Activated T-helper 1 cell treated with Interleukin-2 at 50 U/mL for 16 hours (primary cell): ENCODE data around the gene VWA3B.
"Not testable (repeated sequence)": the region's sequence is repeated elsewhere in the genome, so short reads cannot be mapped to it uniquely, and the experiment has no call there.

Source experiments
- DNase-seq: peaks from one replicate; pipeline ENCODE4 v3.0.0-alpha.2; 2020; ENCODE audit warnings: low read depth

Gene VWA3B

DNA sequence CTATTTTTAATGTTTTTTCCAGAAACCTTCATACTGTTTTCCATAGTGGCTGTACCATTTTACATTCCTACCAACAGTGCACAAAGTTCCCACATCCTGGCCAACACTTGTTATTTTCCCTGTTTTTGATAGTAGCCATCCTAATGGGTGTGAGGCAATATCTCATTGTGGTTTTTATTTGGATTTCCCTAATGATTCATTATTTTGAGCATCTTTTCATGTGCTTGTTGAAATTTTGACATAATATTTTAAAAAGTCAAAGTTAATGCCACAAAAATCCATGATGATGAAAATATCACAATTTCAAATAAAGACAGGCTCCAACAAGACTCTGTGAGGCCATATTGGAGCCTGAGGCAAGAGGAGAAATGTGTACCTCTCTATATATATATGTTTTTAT, 50.2 kb downstream of the VWA3B start:
- no peak for DNase-seq

DNA sequence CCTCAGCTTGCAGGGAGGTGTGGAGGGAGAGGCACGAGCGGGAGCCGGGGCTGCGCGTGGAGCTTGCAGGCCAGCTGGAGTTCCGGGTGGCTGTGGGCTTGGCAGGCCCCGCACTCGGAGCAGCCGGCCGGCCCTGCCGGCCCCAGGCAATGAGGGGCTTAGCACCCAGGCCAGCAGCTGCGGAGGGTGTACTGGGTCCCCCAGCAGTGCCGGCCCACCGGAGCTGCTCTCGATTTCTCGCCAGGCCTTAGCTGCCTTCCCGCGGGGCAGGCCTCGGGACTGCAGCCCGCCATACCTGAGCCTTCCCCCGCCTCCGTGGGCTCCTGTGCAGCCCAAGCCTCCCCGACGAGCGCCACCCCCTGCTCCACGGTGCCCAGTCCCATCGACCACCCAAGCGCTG, 52.0 kb downstream of the VWA3B start:
- not testable (repeated sequence) for DNase-seq

DNA sequence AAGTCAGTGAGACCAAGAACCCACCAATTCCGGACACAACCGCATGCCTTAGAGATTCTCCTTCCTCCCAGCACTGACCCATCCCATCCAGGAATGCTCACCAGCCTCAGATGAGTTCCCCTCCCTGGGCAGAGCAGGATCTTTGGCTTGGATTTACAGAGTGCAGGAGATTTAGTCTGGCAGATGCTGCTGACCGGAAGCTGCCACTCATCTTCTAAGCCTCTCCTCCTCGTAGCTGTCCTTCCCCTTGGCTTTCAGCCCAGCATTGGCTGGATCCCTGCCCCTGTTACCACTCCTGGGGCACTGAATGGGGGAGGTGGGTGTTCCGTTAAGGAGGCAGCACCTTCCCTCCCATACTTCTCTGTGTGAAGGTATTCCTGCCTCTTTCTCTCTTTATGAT, 53.2 kb downstream of the VWA3B start:
- no peak for DNase-seq

DNA sequence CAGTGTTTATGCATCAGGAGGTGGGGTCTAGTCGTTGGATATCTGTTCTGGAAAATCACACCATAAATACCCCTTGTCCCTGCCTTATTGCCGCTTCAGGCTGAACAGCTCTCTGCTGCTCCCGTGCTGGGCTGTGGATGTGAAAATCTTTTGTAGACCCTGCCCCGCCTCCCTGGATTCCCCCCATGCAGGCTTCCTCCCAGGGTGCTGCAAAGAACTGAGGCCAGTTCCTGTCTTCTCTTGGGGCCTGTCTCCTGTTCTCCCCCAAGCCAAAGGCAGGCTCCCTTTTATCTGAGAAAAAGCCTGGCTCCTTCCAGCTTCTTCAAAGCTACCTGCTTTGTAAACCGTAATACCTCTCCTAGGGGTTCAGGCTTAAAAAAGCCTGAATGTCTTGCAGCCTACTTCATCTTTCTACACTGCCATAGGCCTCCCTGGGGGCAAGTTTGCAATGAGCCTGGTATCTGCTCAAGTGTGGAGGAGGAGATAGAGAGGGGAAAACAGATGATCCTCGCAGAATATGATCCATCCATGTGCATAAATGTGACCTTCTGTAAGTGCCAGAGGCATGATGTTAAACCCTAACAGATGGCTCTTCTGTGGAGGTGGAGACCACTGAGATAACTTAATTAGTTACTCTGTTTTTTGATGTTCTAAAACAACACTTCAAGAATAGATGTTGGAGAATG, 55.3 kb downstream of the VWA3B start:
- DNase-seq = no peak

DNA sequence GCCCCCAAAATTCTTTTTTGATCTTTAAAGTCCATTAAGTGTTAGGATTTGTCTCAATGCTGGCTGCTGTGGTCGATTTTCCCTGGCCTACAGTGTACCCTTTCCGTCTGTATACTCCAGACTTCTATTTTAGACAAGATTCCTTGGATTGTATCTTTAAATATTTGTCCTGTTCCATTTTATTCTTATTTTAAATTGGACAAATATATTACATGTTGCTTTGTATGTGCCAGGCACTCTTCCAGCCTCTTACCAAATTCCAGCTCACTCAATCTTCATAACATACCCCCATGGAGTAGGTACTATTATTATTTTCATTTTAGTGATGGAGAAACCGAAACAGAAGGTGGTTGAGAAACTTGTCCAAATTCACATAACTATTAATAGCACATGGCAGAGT, 58.1 kb downstream of the VWA3B start:
- DNase-seq = no peak

DNA sequence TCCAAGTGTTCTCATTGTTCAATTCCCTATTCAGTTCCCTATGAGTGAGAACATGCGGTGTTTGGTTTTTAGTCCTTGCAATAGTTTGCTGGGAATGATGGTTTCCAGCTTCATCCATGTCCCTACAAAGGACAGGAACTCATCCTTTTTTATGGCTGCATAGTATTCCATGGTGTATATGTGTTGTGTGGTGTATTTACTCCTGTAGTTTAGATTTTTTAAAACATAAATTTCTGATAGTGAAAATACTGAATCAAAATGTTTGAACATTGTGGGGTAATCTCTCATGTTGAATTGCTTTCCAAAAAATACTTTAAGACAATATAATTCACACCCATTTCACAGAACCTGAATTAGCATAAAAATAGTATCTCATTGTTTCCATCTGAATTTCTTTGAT, 60.9 kb downstream of the VWA3B start:
- DNase-seq = not testable (repeated sequence)

DNA sequence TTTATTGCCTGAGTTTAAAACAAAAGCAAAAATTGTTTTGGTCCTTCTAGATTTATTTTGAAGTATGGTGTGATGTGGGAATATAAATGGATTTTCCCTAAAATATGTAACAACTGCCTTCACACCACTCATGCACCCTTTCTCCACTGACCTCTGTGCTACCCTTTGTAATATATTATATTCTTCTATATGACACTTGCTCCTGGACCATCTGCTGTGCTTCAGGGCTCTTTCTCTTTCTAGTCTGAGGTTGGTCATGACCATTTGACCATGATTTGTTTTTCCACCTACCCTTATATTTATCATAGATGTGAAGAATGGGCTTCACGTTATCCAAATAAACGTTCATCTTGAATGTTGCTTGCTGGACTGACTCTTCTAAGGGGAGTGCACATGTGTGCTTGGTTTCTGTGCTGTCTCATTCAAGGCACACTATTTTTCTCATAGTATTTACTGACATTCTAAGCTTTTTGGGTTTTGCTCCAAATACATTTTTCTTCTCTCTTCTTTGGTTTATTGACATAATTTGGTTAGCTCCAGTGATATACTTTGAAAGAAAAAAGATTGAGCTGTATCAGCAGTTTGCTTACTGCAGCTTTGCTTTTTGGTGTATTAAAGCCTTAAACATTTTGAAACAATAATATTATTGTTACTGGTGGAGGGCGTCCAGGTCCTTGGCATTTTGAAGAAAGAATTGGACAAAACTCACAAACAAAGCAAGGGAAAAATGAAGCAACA, 61.8 kb downstream of the VWA3B start:
- no peak for DNase-seq

DNA sequence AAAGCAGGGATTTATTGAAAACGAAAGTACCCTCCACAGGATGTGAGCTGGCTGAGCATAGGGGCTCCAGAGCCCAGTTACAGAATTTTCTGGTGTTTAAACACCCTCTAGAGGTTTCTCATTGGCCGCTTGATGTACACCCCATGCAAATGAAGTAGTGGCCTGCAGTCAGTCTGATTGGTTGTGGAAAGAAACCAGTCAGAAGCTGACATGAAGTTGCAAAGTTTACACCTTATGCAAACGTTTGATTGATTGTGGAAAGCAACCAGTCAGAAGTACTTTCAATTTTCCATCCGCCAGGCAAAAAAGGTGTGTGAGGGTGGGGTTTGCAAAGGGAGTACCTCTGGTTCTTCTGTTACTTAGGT, 62.3 kb downstream of the VWA3B start:
- no peak for DNase-seq

DNA sequence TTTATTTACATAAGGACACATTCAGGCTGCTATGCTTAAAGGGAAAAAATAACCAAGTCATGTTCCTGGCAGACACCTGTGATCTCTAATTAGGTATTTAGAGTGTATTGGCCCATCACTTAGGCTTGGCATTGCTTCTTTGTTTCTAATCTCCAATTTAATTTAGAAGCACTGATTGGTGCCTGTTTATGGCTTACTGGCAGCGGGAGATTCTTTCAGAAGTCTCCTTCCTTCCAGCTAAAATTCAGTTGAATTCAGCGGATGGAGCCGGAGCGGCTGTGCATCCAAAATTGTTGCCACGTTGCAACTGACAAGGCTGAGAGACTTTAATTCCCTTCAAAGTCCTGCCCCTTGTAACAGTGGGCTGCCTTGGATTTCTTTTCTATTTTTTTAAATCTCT, 66.5 kb downstream of the VWA3B start:
- no peak for DNase-seq

DNA sequence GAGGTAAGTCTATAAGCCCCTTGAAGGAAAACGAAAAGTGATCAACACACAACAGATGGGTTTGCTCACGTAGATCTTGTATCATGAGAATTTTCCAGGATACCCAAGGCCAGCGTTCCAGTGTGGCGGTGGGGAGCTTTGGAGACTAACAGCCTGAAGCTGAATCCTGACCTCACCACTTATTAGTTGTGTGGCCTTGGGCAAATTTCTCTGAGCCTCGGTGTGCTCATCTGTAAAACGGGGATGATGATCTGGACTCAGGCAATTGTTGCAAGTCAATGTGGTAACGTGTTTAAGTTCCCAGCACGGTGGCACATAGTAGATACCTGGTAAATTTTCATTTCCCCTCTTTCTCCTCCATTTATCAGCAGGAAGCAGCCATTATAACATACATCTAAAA, 68.3 kb downstream of the VWA3B start:
- no peak for DNase-seq

DNA sequence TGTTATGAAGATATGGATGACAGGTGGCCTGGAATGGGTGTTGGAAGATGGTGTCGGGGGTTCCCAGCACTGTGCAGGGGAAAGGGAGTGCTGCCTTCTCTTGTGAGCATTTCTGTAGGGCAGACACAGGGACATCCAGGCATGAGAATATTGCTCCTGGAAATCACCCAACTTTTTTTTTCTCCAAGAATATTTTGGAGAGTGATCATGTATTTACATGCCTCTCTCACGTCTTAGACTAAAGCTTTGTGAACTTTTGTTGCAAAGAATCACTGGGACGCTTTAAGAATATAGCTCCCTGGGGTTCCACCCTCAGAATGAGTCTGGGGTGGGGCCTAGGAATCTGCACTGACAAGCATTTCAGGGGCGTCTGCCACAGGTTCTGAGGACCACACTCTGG, 68.7 kb downstream of the VWA3B start:
- no peak for DNase-seq

DNA sequence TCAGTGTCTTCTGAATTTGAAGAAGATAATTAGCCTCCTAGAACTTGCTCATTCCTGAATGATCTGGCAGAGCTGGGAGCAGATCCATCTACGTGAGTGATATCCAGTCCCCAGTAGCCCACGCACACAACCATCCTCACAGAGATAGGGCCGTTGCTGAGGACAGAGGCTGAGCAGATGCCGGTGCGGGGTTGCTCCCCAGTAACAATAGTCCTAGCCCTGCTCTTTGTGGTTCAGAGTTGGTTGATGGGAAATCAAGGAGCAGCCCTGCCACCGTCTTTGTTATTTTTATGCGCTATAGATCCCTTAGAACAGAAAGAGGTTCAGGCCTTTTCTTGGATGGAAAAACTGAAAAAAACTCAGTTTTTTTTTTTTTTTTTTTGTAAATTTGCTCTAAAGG, 69.3 kb downstream of the VWA3B start:
- no peak for DNase-seq

DNA sequence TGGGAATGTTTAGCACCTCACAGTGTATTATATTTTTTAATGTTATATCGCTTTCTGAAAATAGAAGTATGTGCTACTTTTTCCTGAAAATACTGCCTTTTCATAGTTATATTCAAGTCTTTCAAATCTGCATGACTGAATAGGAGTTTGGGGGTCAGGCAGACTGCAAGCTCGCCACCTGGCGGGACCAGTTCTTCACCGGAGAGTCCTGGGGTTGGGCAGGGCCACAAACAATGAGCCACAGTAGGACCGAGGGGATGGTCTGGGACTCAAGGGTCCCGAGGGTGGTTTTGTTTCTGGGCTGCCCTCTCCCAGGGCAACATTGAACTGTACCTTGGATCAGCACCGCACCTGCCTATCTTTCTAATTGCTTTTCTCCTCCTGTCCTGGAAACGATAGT, 70.6 kb downstream of the VWA3B start:
- no peak for DNase-seq

DNA sequence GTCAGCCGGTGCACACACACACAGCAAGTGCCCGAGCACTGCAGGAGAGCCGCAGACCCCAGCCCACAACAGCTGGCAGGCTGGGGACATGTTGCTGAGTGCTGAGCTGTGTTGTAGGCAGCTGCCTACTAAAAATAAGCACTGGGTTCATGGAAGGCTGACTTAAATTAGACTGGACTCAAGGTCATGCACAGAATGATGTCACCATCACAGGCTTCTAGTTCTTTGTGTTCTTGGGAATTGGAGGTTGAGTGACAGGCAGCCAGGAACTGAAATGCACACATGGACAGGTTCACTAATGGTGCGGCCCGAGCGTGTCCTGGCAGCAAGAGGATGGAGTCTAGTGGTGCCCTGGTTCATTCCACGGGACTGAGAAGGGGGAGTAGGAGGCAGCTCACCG, 71.3 kb downstream of the VWA3B start:
- DNase-seq = no peak

DNA sequence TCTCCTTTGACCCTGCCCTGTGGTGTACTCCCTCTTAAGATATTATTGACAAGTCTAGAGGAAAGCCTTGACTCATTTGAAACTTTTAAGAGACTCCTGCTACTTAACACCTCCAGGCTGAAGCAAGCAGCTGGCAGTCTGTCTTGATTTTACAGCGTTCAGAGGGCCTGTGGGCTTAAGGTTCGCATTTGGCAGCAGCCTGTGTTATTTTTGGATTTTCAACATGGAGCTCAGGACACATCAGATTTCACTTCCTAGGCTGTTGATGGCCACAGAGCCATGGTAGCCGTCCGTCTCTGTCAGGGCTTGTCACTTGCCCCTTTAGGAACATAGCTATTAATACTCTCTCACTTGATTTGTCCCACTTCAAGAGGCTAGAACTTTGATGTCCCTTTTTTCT, 73.6 kb downstream of the VWA3B start:
- DNase-seq = no peak

DNA sequence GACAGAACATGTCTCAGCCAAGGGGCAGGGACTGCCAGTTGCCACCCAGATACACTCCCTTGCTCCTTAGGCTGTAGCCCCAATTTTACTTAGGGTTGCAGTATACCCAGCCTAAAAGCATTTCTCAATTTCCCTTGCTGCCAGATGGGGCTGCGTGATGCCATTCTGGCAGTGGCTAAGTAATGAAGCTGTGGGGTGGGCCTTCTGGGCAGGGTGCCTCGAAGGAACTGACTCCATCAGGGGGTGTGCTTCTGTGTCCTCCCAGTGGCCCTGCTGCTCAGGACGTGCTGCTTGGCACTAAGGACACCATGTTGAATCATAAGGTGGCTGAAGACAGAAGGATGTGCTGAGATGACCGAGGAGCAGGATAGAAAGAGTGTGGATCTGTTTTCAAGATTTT, 74.2 kb downstream of the VWA3B start:
- no peak for DNase-seq

DNA sequence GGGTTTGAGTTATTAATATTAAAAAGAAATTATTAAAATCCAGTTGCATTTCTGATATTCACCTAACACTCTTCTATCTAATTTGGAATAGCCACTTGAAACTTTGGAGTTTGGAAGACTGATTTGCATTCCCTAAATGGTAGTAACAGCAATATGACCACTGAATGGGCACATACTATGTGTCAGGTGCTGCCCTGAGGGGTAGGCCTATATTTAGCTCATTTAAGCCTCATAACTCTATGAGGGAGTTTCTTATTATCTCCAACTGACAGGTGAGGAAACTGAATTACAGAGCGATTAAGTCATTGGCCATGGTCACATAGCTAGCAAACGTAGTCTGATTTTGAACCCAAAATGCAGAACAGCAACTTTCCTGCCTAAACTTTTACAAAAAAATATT, 77.3 kb downstream of the VWA3B start:
- no peak for DNase-seq

DNA sequence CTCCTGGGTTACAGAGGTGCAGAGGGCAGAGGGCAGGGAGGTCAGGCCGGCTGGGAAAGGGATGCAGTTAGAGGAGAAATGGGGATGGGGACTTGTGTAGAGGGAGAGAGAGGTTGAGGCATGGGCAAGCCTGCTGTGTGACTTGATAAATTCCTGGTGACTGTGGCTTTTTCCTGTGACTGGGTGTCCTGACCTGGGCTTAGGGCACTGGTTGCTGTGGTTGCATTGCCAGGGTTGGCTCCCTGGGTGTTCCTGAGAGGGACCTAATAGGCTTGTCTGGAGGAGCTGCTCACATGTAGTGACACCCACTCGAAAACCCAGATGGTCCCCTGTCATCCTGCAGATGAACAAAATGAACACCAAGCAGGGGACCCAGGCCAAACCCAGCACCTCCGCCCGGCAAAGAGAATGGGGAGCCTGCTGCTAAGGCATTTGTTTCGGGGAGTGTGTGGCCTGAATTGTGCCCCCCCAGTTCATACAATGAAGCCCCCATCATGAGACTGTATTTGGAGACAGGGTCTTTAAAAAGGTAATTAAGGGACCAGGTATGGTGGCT, 78.6 kb downstream of the VWA3B start:
- DNase-seq = no peak

DNA sequence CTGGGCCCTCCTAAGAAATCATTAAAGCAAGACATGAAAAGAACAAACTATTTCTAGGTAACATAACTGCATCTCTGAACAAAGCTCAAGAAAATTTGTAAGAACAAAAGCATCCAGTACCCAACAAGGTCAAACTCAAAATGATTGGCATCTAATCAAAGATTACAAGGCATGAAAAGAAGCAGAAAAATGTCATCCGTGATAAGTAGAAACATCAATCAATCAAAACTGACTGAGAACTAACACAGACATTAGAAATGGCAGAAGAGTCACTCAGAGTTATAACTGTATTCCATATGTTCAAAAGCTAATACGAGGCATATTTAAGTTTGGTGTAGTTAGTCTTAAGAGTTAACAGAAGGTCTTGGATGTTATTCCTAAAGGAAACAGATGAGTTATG, 80.9 kb downstream of the VWA3B start:
- no peak for DNase-seq

DNA sequence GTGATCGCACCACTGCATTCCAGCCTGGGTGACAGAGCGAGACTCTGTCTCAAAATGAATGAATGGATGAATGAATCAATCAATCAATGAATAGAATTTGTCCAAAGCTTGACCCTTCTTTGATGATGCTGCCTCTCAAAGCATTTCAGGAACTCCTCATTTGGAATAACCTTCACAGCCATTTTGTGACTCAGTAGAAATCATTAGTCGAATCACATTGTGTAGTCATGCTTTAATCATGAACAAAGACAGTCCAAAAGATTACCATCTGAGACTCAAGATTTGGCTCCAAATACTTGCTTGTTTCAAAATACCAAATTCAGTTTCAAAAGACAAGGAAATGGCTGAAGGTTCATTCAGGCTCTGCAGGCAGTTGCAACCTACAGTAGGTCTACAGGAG, 83.1 kb downstream of the VWA3B start:
- DNase-seq = no peak

DNA sequence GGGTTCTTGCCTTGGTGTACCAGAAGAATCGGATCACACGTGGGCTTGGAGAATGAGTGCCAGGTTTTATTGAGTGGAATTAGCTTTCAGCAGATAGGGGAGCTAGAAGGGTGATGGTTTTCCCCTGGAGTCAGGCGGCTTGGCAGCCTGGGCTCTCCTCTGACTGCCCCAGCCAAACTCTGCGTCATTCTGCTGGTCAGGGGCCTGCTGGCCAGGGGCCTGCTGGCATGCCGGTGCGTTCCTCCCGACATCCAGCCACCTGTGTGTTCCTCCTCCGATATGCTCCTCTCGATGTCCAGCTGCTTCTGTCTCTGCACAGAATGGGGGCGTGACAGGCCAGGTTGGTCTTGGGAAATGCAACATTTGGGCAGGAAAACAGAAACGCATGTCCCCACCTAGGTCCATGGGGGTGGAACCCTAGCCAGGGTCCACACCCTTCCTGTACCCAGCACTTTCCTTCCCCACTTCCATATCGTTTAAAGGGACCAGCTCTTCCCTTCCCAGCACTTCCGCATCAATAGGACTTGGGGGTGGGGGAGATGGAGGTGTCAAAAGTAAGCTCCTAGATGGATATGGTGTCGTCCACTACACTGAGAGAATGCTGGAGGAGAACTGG, 85.3 kb downstream of the VWA3B start:
- DNase-seq = no peak

DNA sequence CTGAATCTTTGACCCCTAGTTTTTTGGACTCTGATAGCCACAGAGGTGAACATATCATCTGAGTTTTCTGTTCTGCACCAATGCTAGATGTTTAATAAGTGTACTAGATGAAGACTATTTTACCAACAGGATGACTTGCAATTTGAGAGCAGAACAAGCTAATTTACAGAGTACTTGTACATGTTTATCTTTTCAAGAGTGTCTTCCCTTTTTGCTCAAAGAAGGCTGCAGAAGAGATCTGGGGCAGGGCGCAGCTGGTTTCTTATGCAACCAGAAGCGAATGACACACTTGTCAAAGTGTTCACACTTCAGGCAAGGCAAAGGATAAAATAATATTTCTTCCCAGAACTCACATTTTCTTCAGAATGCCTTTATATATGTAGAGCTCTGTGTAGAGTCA, 86.0 kb downstream of the VWA3B start:
- no peak for DNase-seq

DNA sequence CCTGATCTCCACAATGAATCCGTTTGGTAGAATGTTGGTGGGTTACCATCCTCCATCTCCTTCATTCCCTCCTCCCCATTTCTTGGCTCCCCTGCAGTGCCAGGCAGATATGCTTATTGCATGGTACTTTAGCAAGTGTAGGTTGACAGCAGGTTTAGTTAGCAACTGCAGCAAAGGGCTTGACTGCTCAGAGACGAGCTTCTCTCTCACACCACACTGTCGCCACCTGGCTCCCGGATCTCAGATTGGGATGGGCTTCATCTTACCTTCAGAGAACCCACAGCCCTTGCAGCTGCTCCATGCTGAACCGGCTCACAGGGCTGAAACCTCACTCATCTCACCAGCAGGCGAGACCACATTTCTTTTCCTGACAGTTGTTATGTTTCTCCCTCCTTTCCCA, 88.8 kb downstream of the VWA3B start:
- DNase-seq = no peak
